Smooth muscle cell (in vitro differentiated cells): ENCODE results near the gene NTS. TPM values are rescaled to one million over a fixed set of nuclear protein-coding genes. Genes with fewer than 3 reads are reported as not detected.

ENCODE experiments used
- DNase-seq: peaks from one replicate; lab custom pipeline; 2025; ENCODE audit not compliant: unreplicated experiment; lab: John Stamatoyannopoulos, UW
- H2AFZ ChIP-seq: fragments of 200-600 bp; sonication (generic); 2 replicates; pipeline ENCODE4 v1.6.0; 2016; ENCODE audit warnings: antibody characterized with exemption, low read depth, mild to moderate bottlenecking
- H3F3A ChIP-seq: fragments of 200-600 bp; sonication (generic); 2 replicates; pipeline ENCODE4 v1.6.0; 2017; ENCODE audit warnings: antibody characterized with exemption, low read depth
- H3K27ac ChIP-seq: fragments of 200-600 bp; sonication (generic); 2 replicates; pipeline ENCODE4 v1.5.1; 2016; ENCODE audit warnings: low read depth, mild to moderate bottlenecking
- H3K27me3 ChIP-seq: fragments of 200-600 bp; sonication (generic); 2 replicates; pipeline ENCODE4 v1.6.1; 2016; ENCODE audit warnings: low read depth, mild to moderate bottlenecking
- H3K36me3 ChIP-seq: fragments of 200-600 bp; sonication (generic); 2 replicates; pipeline ENCODE4 v1.5.1; 2016; ENCODE audit warnings: low read depth
- H3K4me1 ChIP-seq: fragments of 200-600 bp; sonication (generic); 2 replicates; pipeline ENCODE4 v1.5.1; 2016; ENCODE audit warnings: low read depth
- H3K4me2 ChIP-seq: fragments of 200-600 bp; sonication (generic); 2 replicates; pipeline ENCODE4 v1.6.0; 2016; ENCODE audit warnings: mild to moderate bottlenecking
- H3K4me3 ChIP-seq: fragments of 200-600 bp; sonication (generic); 2 replicates; pipeline ENCODE4 v1.5.1; 2016; ENCODE audit warnings: mild to moderate bottlenecking
- H3K79me2 ChIP-seq: fragments of 200-600 bp; sonication (generic); 2 replicates; pipeline ENCODE4 v1.6.0; 2016; ENCODE audit warnings: low read depth, mild to moderate bottlenecking
- H3K9ac ChIP-seq: fragments of 200-600 bp; sonication (generic); 2 replicates; pipeline ENCODE4 v1.6.0; 2016; ENCODE audit warnings: low read depth
- H3K9me3 ChIP-seq: fragments of 200-600 bp; sonication (generic); replicated peaks from 2 replicates; pipeline ENCODE4 v1.5.1; 2016; ENCODE audit warnings: low read depth
- H4K20me1 ChIP-seq: fragments of 200-600 bp; sonication (generic); 2 replicates; pipeline ENCODE4 v1.6.0; 2016; ENCODE audit warnings: low read depth
- CTCF ChIP-seq: fragments of 200-600 bp; sonication (generic); IDR thresholded peaks from 2 replicates; pipeline ENCODE4 v1.5.1; 2017; ENCODE audit warnings: borderline replicate concordance, mild to moderate bottlenecking, antibody characterized with exemption; ENCODE audit not compliant: insufficient read depth, poor library complexity, severe bottlenecking
- WGBS: methylation state at CpG from one replicate; pipeline ENCODE4 v1.1.7; 2016; ENCODE audit warnings: low lambda C conversion rate; 5-methylcytosine and 5-hydroxymethylcytosine counted together
- polyA plus RNA-seq: library from polyadenylated mRNA; unstranded; fragments of >200 nt; fragmentation: Nextera tagmentation; extraction: Ambion mirVana; gene quantifications from 2 replicates; pipeline ENCODE4 v1.2.1, GENCODE V29; 2016
- total RNA-seq: library from RNA; depleted of rRNA; stranded (reverse); fragments of >200 nt; gene quantifications from 2 replicates; pipeline ENCODE4 v1.2.3, GENCODE V29; 2014

The NTS gene
- total and polyA plus RNA-seq, 2 experiments from 2014 or later: not detected

GRCh38 chr12:85831327-85831990, 42.6 kb upstream of the NTS start:
- no peak for DNase-seq
- no peak overlapping the region for H2AFZ ChIP-seq
- no peaks in the 10 kb centered on the region for H3K9me3 ChIP-seq
- H3F3A ChIP-seq: no peaks in the 10 kb centered on the region
- no peak overlapping the region for H3K9ac ChIP-seq
- H3K27me3 ChIP-seq: no peaks in the 10 kb centered on the region
- no peaks in the 10 kb centered on the region for H3K79me2 ChIP-seq
- H4K20me1 ChIP-seq: no peaks in the 10 kb centered on the region
- no peaks in the 10 kb centered on the region for H3K4me1 ChIP-seq
- no peak overlapping the region for H3K4me2 ChIP-seq
- TF ChIP-seq CTCF: no peak
- H3K4me3 ChIP-seq: no peak overlapping the region
- 63% methylated on average over 2 of the region's 2 CpGs for WGBS
- no peaks in the 10 kb centered on the region for H3K36me3 ChIP-seq
- H3K27ac ChIP-seq: no peak overlapping the region

- no peaks in the 10 kb centered on the region for H3K9me3 ChIP-seq
- H3F3A ChIP-seq: no peaks in the 10 kb centered on the region
- H4K20me1 ChIP-seq: no peaks in the 10 kb centered on the region
- H3K27ac ChIP-seq: no peak overlapping the region
- no peak overlapping the region for H3K9ac ChIP-seq
- no peaks in the 10 kb centered on the region for H3K4me1 ChIP-seq
- no peaks in the 10 kb centered on the region for H3K79me2 ChIP-seq
- H3K4me3 ChIP-seq: no peak overlapping the region
- H3K36me3 ChIP-seq: no peaks in the 10 kb centered on the region
- DNase-seq: no peak
- H3K27me3 ChIP-seq: no peaks in the 10 kb centered on the region
- no peak for TF ChIP-seq CTCF
- no peak overlapping the region for H3K4me2 ChIP-seq
- no peak overlapping the region for H2AFZ ChIP-seq
These were observed 40.5 kb upstream of the NTS start for GRCh38 chr12:85833579-85833978.

GRCh38 chr12:85834378-85834777, 39.7 kb upstream of the NTS start:
- 22% methylated on average over 2 of the region's 2 CpGs for WGBS
- Histone ChIP-seq H3K79me2 (no peaks in the 10 kb centered on the region), H3K27me3 (no peaks in the 10 kb centered on the region), H3F3A (no peaks in the 10 kb centered on the region), H3K36me3 (no peaks in the 10 kb centered on the region), H3K9ac (no peak overlapping the region), H3K9me3 (no peaks in the 10 kb centered on the region), H3K4me1 (no peaks in the 10 kb centered on the region), H3K4me3 (peak overlapping the region; percentile 42), H4K20me1 (no peaks in the 10 kb centered on the region), H2AFZ (no peak overlapping the region), H3K4me2 (no peak overlapping the region), H3K27ac (no peak overlapping the region)
- no peak for DNase-seq
- no peak for TF ChIP-seq CTCF
